HG03175 (cell line): ENCODE data around the gene IFT80.

ENCODE experiments used
- ATAC-seq: cut with Tn5 transposase; IDR thresholded peaks from one replicate; pipeline ENCODE4 v1.9.1; 2021; ENCODE audit warnings: mild to moderate bottlenecking, moderate library complexity; ENCODE audit not compliant: unreplicated experiment

Gene IFT80

GRCh38 chr3:160399125-160400029 lies at the start of gene IFT80, which contains the start of gene SMC4:
TSS of gene IFT80 (minus strand) at chr3:160399225. CDS start at chr3:160384600, 14,625 bp downstream.
TSS of gene SMC4 (plus strand) at chr3:160399650. CDS start at chr3:160400827, 1,177 bp downstream.
- peak; percentile 94 for ATAC-seq

DNA sequence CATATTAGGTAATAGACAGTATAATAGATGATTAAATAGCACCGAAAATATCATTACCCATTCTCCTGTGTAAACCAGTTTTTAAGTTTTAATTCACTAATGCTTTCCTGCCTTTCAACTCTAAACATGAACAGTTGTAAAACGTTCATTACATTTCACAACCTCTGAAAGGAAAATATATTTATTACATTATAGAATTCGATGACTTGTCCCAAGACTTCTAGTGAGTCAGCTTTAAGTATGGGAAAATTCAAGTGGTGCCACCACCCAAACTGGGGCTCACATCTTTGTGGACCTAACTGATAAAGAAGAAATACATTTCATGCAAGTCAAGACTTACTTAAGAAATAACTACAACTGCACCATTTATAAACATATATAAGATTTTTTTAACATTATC lies 48.5 kb upstream of the IFT80 start:
- ATAC-seq: no peak

DNA sequence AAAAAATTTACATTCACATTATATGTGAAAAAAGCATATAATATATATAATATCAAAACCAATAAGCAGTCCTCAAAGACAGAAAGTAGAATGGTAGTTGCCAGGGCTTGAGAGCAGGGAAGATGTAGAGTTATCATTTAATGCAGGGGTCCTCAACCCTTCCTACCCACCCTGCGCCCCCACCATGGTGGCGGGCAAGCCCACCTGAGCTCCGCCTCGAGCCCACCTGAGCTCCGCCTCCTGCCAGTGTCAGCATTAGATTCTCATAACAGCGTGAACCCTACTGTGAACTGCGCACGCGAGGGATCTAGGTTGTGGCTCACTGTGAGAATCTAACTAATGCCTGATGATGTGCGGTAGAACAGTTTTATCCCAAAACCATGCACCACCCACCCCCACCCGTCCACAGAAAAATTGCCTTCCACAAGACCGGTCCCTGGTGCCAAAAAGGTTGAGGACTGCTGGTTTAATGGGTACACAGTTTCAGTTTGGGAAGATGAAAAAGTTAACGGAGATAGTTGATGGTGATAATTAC lies 47.6 kb upstream of the IFT80 start:
- no peak for ATAC-seq

DNA sequence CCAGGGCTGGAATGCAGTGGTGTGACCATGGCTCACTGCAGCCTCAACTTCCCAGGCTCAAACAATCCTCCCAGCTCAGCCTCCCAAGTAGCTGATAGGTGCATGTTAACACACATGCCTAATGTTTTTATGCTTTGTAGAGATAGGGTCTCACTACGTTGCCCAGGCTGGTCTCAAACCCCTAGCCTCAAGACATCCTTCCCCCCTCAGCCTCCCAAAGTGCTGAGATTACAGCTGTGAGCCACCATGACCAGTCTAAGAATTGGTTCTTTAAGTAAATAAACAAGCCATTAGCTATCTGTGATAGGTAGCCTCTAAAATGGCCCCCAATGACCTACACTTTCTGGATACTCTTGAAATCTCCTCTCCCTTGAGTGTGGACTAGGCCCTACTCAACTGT lies 46.8 kb upstream of the IFT80 start:
- ATAC-seq: no peak

DNA sequence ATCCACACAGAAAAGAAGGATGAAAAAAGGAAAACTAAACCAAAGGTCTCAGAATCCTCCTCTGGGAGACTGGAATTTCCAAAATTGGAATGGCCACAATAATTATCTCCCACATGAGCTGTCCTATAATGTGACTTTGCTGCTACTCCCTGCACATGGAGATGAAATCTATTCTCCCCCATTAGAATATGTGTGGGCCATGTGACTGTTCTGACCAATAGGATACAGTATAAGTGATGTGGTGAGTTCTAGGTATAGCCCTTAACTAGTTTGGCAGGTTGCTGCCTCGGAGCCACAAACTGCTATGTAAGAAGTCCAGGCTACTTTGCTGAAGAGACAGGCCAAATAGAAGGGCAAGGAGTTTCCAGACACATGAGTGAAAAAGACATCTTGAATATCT lies 45.4 kb upstream of the IFT80 start:
- no peak for ATAC-seq

DNA sequence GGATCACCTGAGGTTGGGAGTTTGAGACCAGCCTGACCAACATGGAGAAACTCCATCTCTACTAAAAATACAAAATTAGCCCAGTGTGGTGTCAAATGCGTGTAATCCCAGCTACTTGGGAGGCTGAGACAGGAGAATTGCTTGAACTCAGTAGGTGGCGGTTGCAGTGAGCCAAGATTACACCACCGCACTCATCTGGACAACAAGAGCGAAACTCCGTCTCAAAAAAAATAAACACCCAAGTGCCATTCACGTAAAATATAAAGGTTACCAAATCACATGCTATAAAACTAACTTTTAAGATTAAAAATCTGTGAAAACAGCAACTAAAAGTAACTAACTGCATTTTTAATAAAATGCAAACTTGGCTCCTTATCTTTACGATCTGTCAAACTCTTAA lies 41.7 kb upstream of the IFT80 start:
- no peak for ATAC-seq

DNA sequence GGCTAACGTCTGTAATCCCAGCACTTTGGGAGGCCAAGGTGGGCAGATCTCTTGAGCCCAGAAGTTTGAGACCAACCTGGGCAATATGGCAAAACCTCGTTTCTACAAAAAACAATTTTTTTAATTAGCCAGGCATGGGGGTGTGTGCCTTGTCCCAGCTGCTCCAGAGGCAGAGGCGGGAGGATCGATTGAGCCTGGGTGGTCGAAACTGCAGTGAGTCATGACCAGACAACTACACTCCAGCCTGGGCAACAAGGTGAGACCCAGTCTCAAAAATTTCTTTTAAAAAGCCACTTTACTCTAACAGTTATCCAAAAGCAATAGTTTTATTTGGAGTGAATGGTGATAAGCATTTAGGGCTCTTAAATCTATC lies 38.0 kb upstream of the IFT80 start:
- no peak for ATAC-seq

DNA sequence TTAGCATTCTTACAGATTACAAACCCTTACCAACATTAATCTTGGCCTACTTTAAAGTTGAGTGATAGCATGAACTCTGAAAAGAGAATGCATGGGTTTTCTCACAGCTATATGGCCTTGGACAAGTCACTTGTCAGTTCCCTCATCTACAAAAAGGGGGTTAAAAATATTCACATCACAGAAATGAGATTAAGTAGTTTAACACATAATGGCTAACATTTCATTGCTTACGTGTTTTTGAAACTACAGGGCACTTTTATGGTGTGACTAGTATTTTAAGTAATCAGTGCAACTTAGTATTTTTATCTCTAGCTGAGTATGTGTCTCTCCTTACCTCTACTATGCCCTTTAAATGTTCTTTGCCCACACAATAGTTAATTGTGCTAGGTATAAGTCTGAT lies 36.7 kb upstream of the IFT80 start:
- no peak for ATAC-seq

DNA sequence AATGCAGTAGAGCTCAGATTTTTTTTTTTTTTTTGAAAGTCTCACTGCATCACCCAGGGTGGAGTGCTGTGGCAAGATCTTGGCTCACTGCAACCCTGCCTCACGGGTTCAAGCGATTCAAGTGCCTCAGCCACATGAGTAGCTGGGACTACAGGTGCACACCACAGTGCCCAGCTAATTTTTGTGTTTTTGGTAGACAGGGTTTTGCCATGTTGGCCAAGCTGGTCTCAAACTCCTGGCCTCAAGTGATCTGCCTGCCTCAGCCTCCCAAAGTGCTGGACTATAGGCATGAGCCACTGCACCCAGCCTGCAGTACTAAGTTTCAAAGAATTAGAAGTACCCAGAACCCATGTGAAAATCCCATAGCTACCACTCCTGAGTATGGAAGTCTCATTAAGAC lies 36.1 kb upstream of the IFT80 start:
- ATAC-seq: no peak

GRCh38 chr3:160434071-160434470 lies 35.0 kb upstream of the IFT80 start:
- ATAC-seq: no peak

DNA sequence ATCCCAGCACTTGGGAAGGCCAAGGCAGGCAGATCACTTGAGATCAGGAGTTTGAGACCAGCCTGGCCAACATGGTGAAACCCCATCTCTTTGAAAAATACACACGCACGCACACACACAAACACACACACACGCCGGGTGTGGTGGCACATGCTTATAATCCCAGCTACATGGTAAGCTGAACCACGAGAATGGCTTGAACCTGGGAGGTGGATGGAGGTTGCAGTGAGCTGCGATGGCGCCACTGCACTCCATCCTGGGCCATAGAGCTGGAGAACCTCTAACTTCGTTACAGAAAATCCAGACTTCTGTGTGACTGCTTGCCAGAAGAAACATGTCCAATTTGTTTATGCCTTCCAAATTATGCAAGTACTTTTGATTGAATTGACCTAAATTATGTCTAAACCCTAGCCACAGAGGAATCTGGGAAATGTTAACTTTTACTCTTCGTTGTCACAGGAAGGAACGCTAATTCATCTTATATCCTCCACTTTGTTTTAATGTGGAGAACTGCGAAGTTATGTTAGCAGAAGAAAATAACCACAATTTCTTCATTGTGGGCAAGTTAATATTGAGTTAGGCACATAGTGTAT lies 28.9 kb upstream of the IFT80 start:
- no peak for ATAC-seq

- ATAC-seq: no peak
Observed at GRCh38 chr3:160417311-160417710, 18.3 kb upstream of the IFT80 start.

- no peak for ATAC-seq
Observed at GRCh38 chr3:160413613-160414248, 14.7 kb upstream of the IFT80 start.

DNA sequence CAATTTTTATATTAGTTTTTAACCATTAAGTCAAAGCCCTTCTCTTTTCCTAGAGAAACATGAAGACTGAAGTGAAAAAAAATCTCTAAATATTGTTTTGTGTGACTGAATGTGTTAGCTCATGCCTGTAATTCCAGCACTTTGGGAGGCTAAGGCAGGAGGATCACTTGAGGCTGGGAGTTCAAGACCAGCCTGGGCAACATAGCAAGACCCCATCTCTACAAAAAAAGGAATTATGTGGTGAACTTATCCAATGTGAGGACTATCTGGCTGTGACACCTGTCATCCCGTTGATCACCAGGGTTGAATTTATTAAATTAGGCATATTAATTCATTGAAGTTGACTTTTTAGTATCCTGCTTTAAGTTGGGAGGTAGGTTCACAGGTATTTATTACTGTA lies 13.5 kb upstream of the IFT80 start:
- no peak for ATAC-seq

DNA sequence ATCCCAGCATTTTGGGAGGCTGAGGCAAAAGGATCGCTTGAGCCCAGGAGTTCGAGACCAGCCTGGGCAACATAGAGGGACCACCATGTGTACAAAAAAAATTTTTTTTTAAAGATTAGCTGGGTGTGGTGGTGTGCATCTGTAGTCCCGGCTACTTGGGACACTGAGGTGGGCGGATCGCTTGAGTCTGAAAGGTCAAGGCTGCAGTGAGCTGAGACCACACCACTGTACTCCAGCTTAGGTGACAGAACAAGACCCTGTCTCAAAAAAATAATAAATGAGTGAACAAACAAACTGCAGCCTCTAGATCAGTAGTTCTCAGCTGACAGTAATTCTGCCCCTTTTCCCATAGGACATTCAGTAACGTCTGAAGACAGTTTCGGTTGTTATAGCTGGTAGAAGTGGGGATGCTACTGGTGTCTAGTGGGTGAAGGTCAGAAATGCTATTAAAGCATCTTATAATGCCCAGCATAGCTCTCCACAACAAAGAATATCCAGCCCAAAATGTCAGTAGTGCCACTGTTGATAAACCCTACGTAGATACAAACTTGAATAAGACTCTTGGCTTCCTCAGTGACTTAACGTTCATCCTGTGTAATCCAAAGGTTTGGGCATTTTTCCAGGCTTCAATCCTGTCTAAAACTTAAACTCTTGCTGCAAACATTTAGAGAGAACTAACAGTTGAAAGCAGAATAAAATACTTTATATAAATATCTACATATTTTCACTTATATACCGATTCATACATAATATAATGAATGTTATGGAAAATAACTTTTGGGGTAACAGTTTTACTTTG lies 11.0 kb upstream of the IFT80 start:
- no peak for ATAC-seq

DNA sequence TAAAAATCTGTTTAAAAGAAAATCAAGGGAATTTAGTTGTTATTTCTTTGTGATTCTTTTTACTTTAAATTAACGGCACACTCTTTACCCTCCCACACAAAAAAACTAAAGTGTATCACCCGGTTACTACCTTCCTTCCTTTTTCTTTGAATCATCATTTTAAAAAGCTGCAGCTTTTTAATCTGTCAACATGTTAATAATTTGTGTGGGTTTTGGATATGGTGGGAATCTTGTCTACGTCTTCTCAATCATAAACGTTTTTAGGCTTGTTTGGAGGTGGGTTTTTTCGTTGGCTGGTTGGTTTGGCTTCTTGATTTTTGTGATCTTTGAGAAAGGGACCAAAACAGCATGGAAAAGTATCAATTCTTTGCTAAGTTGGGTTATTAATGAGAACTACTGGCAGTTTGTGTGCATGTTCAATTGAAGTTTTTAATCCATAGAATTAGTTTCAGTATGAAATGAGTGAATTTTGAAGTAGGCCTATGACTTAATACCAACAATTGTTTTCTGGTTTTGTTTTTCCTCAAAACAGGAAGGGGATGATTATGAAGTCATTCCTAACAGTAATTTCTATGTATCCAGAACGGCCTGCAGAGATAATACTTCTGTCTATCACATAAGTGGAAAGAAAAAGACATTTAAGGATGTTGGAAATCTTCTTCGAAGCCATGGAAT lies 4.9 kb upstream of the IFT80 start:
- ATAC-seq: no peak

DNA sequence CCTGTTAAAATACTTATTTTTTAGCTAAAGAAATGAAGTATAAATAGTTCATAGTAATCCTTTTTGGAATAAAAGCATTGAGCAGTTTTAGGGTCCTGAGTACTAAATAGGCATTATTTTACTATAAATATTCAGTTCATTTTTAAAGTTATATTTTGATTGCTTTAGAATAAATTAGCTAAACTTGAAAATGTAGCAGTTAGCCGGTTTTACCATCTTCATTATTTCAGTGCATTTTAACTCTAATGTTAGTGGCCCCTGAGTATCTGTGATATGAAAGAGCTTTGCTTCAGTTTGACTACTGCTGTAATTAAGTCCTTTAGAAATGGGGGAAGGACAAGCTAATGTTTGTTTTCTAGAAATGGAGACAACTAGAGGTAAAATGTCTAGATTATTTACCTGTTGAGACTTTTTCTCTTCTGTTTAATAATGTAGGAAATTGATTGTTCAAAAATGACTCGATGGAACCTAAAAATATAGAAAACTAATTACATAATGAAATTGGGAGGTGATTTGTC lies 4.1 kb upstream of the IFT80 start:
- no peak for ATAC-seq

- no peak for ATAC-seq
Observed at GRCh38 chr3:160402221-160403027, 3.4 kb upstream of the IFT80 start.
